NK-92 (cell line): ENCODE data around the gene DEDD2.

Source experiments
- DNase-seq: peaks from one replicate; lab custom pipeline; 2025; ENCODE audit not compliant: unreplicated experiment; lab: John Stamatoyannopoulos, UW

Gene DEDD2

DNA sequence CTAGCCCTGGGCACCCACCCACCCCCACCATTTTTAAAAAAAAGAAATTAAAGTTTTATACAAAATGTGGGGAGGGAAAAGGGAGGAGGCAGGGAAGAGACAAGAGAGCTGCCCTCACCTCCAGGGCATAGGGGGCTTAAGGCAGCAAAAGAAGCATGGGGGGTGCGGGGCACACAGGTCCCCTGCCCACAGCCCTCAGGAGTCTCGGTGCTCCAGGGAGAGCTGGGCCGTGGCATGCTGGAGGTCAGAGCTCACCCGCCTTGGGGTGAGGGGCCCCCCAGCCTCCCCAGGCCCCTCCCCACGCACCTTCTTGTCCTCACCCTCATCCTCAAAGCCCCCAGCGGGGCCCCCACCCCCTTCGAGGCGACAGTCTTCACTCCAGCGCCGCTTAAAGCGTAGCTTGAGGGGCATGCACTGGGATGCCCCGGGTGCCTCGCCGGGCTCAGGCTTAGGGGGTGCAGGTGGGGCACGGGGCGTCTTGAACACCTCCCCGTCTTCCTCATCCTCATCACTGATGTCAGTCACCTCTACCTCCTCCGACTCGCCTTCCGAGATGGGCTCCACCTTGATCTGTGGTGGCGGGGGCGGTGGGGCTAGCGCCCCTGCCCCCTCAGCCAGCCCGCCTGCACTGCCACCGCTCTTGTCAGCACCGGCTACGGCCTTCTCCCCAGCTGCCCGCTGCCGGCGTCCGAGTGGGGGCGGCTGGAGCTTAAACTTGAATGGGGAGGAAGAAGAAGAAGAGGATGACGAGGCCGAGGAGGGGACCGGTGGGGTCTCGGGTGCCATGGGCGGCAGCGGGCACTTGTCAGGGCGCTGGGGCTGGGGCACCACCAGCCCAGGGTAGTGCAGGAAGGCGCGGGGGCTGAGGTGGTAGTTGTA lies 31.0 kb upstream of the DEDD2 start:
- no peak for DNase-seq

DNA sequence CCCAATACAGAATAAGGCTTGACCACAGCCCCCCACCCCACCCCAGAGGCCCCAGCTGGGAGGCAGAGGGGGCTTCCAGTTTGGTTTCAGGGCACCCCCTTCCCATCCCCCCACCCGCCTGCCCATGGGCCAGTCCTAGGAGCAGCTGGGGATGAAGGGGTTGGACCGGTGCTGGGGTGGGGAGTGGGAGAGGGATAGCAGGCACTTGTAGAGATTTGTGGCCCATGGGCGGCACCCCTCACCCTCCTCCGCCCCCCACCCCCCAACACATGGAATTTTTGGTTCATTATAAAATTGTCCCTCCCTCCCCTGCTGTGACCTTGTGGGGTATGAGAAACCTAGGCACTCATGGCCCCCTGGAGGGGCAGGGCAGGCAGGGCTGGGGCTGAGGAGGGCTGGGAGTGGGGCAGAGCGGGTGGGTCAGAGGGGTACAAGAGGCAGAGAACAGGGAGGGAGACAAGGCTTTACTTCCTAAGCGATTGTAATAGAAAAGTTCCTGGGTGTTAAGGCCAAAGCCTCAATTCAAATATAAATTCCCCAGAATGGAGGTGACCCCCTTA lies 30.2 kb upstream of the DEDD2 start:
- no peak for DNase-seq

DNA sequence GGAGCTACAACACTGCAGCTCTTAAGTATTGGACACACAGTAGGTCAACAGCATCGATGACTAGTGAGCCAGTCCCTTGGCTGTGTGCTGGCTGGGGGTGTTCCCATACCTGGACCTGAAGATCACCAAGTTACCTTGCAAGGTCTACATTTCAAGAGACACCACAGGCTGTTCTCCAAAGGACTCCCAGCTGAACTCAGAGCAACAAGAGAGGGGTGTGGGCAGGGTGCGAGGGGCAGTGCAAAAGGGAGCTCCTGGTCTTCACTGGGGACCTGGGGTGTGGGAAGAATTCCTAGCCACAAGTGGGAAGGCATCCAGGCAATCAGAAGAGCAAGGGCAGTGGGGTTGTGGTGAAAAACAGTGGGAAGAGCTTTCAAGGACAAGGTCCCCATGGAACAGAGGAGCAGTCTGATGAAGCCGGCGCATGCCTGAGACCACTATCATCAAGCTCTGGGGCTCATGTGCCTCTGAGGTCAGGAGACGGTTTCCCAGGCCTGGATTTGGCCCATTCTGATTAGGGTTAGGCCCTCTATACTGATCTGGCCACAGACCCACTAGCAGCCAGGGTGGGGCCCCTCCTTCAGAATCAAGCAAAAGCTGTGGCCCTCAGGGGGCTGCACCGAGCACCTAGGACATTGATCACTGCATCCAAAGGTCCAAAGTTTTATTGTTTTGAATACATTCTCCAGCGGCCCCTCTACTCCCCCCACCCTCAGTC lies 29.6 kb upstream of the DEDD2 start:
- DNase-seq = no peak

DNA sequence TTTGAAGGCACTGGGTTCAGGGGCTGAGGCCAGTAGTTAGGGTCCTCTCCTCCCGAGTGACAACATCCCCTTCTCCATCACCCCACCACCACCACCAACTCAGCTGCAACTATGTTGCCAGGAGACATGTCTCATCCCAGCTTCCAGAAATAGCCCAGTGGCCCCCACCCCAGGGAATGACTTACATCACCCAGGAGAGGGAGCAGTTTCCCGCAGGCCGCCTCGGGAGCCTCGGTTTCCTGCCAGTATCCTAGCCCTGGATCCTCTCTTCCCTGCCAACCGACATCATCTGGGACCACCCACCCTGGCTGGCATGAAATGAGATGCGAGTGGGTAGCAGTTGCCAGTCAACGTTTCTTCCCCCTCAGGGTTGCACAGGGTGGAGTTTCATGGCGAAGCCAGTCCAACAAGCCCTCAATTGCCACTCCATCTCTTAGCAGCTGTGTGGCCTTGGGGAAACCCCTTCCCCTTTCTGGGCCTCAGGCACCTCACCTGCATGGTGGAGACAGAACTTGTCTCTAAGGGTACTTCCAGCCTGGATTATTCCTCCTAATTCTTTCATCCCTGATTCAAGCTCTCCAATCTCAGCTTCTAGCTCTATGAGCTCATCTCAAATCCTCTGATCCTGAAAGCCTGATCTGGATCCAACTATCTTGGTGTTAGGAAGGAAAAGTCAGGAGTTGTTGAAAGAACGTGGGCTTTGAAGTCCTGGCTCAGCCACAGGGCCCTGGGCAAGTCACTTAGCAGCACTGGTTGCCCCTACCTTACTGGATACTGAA lies 28.9 kb upstream of the DEDD2 start:
- no peak for DNase-seq

DNA sequence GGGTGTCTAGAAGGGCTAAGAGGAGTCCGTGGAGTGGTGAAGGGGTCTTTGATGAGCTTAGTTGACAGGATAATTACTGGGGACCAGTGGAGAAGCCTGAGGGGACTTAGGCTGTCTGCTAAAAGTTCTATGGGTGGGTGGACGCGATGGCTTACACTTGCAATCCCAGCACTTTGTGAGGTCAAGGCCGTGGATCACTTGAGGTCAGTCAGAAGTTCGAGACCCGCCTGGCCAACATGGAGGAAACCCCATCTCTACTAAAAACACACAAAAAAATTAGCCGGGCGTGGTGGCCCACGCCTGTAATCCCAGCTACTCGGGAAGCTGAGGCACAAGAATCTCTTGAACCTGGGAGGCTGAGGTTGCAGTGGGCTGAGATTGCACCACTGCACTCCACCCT lies 27.8 kb upstream of the DEDD2 start:
- DNase-seq = no peak

DNA sequence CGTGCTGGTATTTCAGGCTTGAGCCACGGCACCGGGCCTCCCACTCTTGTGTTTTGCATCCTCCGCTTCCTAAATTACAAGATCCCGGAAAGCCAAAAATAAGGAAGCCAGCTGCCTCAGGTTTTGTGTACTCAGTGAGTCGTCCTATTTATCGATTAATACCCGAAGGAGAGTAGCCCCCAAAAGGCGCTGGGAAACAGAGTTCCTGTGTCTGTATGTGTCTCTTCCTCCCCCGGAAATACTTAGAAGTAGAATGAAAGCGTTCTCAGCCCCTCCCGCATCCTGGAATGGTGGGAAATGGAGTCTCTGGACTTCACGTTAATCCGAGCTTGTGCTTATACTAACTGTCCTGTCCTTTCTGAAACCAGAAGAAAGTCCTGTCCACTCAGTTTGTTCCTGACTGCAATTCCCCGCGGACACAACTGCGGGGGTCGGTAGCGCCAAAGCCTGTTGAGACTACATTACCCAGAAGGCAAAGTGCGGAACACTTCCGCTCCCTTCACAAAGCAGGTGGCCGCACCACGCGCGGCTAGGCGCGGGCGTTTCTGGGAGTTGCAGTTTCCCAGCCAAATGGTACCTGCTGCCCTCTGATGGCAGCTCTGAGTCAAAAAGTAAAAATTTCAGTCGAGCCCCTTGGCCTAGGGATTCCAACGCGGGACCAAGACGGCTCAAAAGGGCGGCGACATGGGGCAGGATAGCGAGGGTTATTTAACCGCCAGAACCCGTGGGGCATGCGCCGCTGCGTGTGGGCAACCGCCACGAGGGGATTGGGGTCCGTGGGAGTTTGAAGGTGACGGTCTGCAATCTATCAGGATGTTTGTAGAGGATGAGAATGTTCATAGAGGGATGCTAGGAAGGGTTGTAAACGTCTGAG lies 27.1 kb upstream of the DEDD2 start:
- DNase-seq = no peak

DNA sequence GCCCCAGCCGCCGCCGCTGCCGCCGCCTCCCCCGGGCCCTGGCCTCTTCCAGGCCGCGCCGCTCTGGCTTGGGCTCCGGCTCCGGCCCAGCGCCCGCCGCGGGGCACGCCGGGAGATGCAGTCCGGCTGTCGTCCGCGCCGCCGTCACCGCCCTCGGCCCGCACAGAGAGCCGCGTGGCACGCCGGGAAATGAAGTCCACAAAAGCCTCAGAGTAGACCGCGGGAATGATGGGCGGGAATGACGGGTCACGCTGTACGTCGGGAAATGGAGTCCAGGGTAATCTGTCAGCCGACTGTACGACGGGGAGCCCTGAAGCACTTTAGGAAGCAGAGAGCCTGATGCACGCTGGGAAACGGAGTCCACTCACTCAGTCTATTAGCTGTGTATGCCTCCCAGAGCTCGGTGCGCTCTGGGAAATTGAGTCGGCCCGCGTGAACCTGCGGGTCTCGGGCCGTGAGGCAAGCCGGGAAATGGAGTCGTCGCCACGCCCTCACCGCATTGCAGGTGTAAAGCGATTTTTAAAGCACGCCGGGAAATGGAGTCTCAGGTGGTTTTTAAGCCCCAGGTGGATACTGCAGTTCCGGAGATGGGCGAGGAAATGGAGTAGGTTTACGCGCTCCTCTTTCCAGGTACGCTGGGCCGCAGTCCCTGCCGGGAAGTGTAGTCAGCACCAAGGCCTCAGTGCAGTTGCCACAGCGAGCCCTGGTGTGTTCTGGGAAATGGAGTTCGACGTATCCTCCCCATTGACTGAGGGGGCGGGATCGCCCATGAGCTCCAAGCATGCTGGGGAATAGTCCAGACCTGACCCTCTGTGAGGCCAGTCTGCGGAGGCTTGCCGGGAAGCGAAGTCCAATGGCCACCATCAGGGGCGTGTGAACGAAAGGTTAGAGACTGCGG lies 25.3 kb upstream of the DEDD2 start, which contains the start of gene GSK3A:
Gene GSK3A (minus strand): TSS at position 91 of the 898 bp plus-strand sequence. CDS start 137 bp downstream, outside the sequence.
- peak; percentile 91 for DNase-seq

DNA sequence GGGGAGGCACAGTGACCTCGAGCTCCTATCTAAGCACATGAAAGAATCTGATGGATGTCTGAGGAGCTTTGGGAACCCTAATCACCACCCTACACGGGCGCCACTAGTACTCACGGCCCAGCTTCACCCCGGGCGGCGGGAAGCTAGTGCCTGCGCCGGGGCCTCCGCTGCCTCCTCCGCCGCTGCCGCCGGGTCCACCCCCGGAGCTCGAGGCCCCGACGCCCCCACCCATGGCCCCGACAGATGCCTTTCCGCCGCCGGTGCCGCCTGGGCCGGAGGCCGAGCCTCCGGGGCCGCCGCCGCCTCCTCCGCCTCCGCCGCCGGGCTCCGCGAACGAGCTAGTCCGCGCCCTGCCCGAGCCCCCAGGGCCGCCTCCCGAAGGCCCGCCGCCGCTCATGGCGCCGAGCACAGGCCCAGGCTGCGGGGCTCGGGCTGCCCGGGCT lies 24.6 kb upstream of the DEDD2 start:
- DNase-seq = no peak

DNA sequence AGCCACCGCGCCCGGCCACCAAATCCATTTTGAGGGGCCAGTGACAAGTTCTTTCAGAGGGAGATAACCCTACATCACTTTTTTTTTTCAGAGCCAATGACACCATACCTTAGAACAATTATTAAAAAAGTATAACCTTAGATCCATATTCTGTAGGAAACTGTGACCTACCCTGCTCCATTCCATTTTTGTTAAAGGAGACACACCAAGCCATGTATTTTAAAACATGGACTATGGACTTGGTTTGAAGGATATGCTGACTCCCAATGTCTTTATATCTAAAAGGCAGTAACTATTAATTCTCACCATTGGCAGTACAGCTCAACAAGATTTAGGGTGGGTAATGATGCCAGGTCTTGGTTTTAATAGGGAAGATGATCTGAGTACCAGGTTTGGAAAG lies 23.8 kb upstream of the DEDD2 start:
- DNase-seq = no peak

DNA sequence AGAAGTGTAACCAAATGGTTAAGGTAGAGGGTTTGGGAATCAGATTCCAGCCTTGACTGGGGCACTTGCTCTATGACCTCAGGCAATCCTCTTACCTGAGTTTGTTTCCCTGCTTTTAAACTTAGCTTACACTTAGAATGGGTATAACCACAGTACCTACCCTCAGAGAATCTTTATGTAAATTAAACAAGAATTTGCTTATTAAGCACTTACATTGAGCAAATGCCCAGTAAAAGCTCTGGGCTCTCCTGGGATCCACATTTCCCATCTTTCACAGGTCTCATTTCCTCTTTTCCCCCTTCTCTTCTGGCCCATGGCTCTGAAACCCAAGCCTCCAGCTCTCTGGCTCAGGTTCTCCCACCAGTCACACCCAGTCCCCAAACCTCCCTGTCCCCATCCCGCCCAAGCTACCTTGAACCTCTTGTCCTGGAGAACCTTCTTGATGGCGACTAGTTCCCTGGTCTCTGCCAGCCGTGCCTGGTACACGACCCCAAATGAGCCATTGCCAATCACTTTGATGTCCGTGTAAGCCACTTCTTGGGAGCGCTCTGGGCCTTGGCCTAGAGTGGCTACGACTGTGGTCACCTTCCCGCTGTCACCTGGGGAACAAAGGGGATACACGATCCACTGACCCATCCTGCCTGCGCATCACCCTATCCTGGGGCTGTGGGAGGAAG lies 22.2 kb upstream of the DEDD2 start:
- no peak for DNase-seq

DNA sequence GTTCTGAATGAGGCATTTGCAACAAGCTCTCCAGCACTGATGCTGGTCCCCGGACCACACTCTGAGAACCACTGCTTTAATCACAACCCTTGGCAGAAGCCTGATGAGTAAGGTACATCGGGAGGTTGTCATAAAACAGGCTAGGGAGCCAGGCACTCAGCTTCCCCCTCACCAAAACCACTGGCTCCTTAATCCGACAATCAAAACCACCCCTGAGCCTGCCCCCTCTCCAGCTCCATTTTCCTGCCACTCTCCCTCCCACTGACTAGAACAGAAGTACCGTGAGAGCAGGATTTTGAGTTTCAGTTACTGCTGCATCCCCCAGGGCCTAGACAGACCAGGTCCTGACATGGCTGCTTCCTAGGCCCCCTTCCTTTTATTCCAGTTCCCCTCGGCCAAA lies 17.7 kb upstream of the DEDD2 start:
- DNase-seq = no peak

DNA sequence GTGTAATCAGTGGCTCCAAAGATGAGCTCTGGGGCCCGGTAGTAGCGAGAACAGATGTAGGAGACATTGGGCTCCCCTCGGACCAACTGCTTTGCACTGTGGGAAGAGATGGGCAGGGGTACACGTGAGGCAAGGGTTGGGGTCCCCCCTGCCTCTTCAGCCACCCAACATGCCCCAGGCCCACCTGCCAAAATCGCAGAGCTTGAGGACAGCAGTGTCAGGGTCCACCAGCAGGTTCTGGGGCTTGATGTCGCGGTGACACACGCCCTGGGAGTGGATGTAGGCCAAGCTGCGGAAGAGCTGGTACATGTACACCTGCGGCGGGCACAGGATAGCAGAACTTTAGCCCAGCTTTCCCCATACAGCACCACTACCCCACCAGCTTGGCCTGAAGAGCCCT lies 16.9 kb upstream of the DEDD2 start:
- no peak for DNase-seq

DNA sequence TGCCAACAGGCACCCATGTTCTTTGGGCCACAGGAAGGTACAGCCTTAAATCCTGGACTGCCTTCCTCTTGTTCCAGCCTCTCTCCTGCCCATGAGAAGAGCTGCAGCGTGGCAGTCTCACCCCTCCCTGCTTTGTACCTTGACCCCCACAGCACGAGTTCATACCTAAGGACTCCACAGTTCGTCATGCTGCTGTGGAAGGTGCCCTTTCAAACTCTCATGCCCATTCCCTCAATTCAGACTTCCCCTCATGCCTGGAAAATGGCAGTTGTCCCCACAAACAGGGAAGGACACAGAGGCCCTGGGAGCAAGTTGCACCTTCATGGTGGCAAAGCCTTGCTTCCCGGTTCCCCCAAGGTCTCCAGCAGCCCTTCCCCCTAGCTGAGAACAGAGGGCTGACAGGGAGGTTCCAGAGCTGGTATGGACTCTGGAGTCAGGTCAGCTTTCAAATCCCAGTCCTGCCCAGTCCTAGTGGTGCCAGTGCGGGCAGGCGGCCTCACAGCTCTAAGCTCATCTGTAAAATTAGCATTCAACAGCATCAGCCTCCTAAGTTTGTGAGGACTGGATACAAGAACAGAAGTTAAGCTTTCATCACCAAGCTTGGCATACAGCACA lies 16.3 kb upstream of the DEDD2 start:
- DNase-seq = no peak

DNA sequence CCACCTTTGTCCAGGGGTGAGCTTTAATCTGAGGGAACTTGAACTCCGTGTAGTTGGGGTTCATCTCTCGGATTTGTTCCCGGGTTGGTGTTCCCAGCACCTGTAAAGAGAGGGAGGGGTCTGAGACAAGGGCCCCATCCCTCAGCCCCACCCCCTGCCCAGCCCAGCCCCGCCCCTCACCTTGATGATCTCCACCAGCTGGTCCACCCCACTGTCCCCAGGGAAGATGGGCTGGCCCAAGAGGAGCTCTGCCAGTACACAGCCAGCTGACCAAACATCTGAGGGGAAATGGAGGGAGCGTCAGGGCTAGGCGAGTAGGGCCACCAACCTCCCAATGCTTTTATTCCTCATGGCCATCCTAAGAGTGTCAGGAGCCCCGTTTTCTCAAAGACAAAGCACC lies 15.6 kb upstream of the DEDD2 start:
- DNase-seq = no peak

DNA sequence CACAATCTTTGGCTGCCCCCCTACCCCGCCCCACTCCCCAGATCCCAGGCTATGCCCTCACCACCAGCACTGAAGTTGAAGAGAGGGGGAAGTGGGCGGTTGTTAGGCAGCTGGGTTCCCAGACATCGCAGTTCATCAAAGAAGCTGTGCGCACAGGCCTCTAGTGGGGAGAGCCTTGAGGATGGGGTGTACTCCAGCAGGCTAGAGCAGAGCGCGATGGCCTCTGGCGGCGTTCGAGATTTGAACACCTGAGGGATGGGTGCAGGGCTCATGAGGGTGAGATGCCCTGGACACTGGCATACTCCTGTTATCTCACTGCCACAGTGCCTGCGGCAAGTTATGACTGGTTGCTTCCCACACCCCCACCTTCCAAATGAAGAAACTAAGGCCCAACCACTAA lies 15.0 kb upstream of the DEDD2 start:
- DNase-seq = no peak

DNA sequence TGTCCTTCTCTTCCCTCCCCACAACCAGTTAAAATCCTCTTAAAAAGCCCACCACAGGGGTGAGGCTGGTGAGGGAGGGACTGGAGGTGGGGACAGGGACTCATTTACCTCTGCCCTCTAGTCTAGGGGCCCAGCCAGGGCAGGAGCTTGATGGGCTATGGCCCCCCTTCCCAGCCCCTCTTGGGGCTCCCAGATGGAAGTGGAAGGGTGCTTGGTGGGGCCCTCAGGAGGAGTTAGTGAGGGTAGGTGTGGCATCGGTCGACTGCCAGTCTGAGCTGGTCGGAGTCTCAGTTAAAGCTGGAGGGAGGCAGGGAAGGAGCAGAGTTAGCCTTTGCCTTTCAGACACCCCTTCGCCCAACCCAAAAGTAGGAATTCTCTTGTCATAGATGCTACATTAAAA lies 13.1 kb upstream of the DEDD2 start:
- no peak for DNase-seq

DNA sequence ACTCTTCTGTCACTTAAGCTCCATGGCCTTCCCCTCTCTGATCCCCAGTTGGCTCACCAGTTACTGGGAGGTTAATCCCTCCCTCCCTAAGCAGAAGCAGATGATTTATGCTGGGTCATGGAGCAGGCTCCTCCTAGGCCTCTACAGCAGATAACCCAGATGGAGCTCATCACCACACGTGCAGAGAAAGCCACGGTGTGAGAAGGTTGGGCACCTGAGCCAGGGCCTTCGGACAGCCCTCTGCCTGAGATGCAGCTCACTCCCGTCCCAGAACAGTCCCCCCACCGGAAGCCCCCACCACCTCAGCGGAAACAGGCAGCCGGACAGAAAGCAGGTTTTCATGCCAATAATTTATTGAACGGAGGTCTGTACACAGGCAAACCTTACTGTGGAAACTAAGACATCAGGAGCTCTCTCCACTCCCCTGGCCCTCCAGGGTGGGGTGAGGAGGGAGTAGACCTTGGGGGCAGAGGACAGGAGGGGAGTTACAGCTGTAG lies 12.4 kb upstream of the DEDD2 start:
- no peak for DNase-seq

DNA sequence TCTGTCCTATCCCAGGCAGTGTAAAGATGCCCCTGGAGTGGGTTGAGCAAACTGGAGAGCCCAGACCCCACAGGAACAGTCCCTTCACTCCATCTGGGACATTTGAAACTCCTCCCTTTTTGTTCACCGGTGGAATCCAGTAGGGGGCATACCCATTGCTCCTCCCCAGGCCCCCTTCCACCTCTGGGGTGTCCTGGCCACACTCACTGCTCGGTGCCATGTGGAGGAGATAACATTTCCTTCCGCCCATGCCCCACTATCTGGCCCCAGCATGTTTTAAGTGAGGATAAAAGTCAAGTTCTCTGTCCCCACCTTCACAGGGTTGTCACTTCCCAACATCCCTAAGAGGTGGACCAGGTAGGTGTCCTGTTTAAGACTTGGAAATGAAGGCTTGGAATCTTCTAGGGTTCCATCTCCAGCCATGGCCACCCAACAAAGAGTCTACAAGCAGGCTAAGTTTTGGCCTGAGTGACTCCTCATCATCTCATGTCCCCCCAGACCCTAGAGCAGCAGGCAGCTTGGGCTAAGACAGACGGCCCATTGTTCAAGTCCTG lies 11.9 kb upstream of the DEDD2 start:
- DNase-seq = no peak
